Testis (tissue), 2 donors: ENCODE results near the gene LPIN1.

ENCODE experiments used
- CTCF ChIP-seq, 3 experiments: fragments of 450-650 bp in 2 of 3; fragments of 200-600 bp in 1 of 3; sonication (generic) in 1 of 3; IDR thresholded peaks; one replicate each; pipeline ENCODE4 v1.5.1; 2016 to 2019; ENCODE audit warnings: antibody characterized with exemption in 3 of 3, mild to moderate bottlenecking in 2 of 3, moderate library complexity in 1 of 3
- POLR2A ChIP-seq: fragments of 450-650 bp; IDR thresholded peaks from one replicate; pipeline ENCODE4 v1.6.1; 2017; ENCODE audit warnings: antibody characterized with exemption, mild to moderate bottlenecking, moderate library complexity

GRCh38 chr2:11869391-11869991 lies 123.1 kb downstream of the LPIN1 start:
- TF ChIP-seq CTCF (IDR thresholded peaks at IDR 0.05), result no peak
- no peak for TF ChIP-seq POLR2A
